ENCODE results near the gene IL11RA.

IL11RA gene

GRCh38 chr9:34651876-34652601, at the start of gene IL11RA:
Gene IL11RA (plus strand): TSS chr9:34652185. CDS start chr9:34655218, 3,033 bp downstream.
- peak; percentile 35 for DNase-seq

- peak; percentile 67 for DNase-seq
Observed at GRCh38 chr9:34603610-34604231, 48.3 kb upstream of the IL11RA start.

GRCh38 chr9:34606190-34606589, 45.8 kb upstream of the IL11RA start:
- DNase-seq = no peak

GRCh38 chr9:34606905-34607304, 45.1 kb upstream of the IL11RA start:
- no peak for DNase-seq

- DNase-seq = no peak
Observed at GRCh38 chr9:34607331-34607730, 44.7 kb upstream of the IL11RA start.

- no peak for DNase-seq
Observed at GRCh38 chr9:34610434-34611206, 41.4 kb upstream of the IL11RA start.

- DNase-seq = no peak
Observed at GRCh38 chr9:34611251-34611810, 40.7 kb upstream of the IL11RA start.

GRCh38 chr9:34611811-34612787, 39.9 kb upstream of the IL11RA start, which contains the start of gene RPP25L:
Gene RPP25L (minus strand): TSS chr9:34612097. CDS start chr9:34611296, 801 bp downstream.
- DNase-seq = peak; percentile 60

- DNase-seq = peak; percentile 75
Observed at GRCh38 chr9:34612788-34613390, 39.1 kb upstream of the IL11RA start.

GRCh38 chr9:34615132-34615531, 36.9 kb upstream of the IL11RA start:
- DNase-seq = no peak

- DNase-seq = peak; percentile 95
Observed at GRCh38 chr9:34620061-34620994, 31.7 kb upstream of the IL11RA start, which contains the start of gene DCTN3. Gene DCTN3 (minus strand): TSS chr9:34620495. CDS start chr9:34620464, 31 bp downstream.

- no peak for DNase-seq
Observed at GRCh38 chr9:34623374-34624235, 28.4 kb upstream of the IL11RA start.

- DNase-seq = no peak
Observed at GRCh38 chr9:34624475-34625185, 27.4 kb upstream of the IL11RA start.

GRCh38 chr9:34625186-34625486, 26.8 kb upstream of the IL11RA start:
- DNase-seq = no peak

GRCh38 chr9:34627716-34628655, 24.0 kb upstream of the IL11RA start:
- no peak for DNase-seq

GRCh38 chr9:34628656-34629490, 23.1 kb upstream of the IL11RA start, which contains the start of gene ARID3C:
Gene ARID3C (minus strand): TSS chr9:34629066. CDS start chr9:34628014, 1,052 bp downstream.
- DNase-seq = peak; percentile 52

- DNase-seq = no peak
Observed at GRCh38 chr9:34629491-34629808, 22.5 kb upstream of the IL11RA start.
